GM23338 (cell line): ENCODE data around the gene ZDHHC8. TPM values are rescaled to one million over a fixed set of nuclear protein-coding genes. Genes with fewer than 3 reads are reported as not detected.
A peak's percentile ranks its signal among the peaks of the same experiment; 100 is the strongest.

Experiments
- ATAC-seq: fragments of 200-7000 bp; cut with Tn5 transposase; 3 replicates; pipeline ENCODE4 v1.9.1; 2020
- DNase-seq: peaks from one replicate; pipeline ENCODE4 v3.0.0-alpha.2; 2015; ENCODE audit warnings: low spot score
- H2AFZ ChIP-seq: fragments of 200-600 bp; sonication (generic); 2 replicates; pipeline ENCODE4 v1.8.0; 2016; ENCODE audit warnings: antibody characterized with exemption, mild to moderate bottlenecking, moderate library complexity
- H3F3A ChIP-seq: fragments of 200-600 bp; sonication (generic); replicated peaks from 2 replicates; pipeline ENCODE4 v1.8.0; 2017; ENCODE audit warnings: antibody characterized with exemption, mixed run types, low read depth
- H3K27ac ChIP-seq: fragments of 200-600 bp; sonication (generic); 2 replicates; pipeline ENCODE4 v1.6.1; 2016; ENCODE audit warnings: low read depth
- H3K27me3 ChIP-seq: fragments of 200-600 bp; sonication (generic); 2 replicates; pipeline ENCODE4 v1.8.0; 2016; ENCODE audit warnings: mild to moderate bottlenecking, mixed run types, moderate library complexity; ENCODE audit not compliant: insufficient read depth
- H3K36me3 ChIP-seq: fragments of 200-600 bp; sonication (generic); 2 replicates; pipeline ENCODE4 v1.8.0; 2016; ENCODE audit warnings: mild to moderate bottlenecking; ENCODE audit not compliant: insufficient read depth
- H3K4me1 ChIP-seq: fragments of 200-600 bp; sonication (generic); 2 replicates; pipeline ENCODE4 v1.8.0; 2016; ENCODE audit warnings: mild to moderate bottlenecking, moderate library complexity; ENCODE audit not compliant: insufficient read depth
- H3K4me2 ChIP-seq: fragments of 200-600 bp; sonication (generic); 2 replicates; pipeline ENCODE4 v1.7.1; 2017; ENCODE audit warnings: mixed run types
- H3K4me3 ChIP-seq: fragments of 200-600 bp; sonication (generic); 2 replicates; pipeline ENCODE4 v1.6.1; 2016; ENCODE audit warnings: mixed run types
- H3K79me2 ChIP-seq: fragments of 200-600 bp; sonication (generic); replicated peaks from 2 replicates; pipeline ENCODE4 v1.8.0; 2017; ENCODE audit warnings: mild to moderate bottlenecking; ENCODE audit not compliant: insufficient read depth
- H3K9me2 ChIP-seq: fragments of 200-600 bp; sonication (generic); 2 replicates; pipeline ENCODE4 v1.8.0; 2017; ENCODE audit not compliant: insufficient read depth
- H4K20me1 ChIP-seq: fragments of 200-600 bp; sonication (generic); replicated peaks from 2 replicates; pipeline ENCODE4 v1.8.0; 2017; ENCODE audit warnings: mild to moderate bottlenecking; ENCODE audit not compliant: insufficient read depth
- H3K27ac Mint-ChIP-seq: 2 replicates; pipeline ENCODE4 v1.8.0; 2020; ENCODE audit warnings: inconsistent platforms, mild to moderate bottlenecking, moderate library complexity, mixed read lengths
- H3K27me3 Mint-ChIP-seq: 3 replicates; pipeline ENCODE4 v1.8.0; 2022; ENCODE audit warnings: low read depth, mild to moderate bottlenecking, moderate library complexity, mixed read lengths, inconsistent platforms; ENCODE audit not compliant: insufficient read depth, poor library complexity
- H3K36me3 Mint-ChIP-seq: 3 replicates; pipeline ENCODE4 v1.8.0; 2021; ENCODE audit warnings: low read depth, mild to moderate bottlenecking, inconsistent platforms, moderate library complexity, mixed read lengths
- H3K4me1 Mint-ChIP-seq: 3 replicates; pipeline ENCODE4 v1.8.0; 2020; ENCODE audit warnings: mild to moderate bottlenecking, inconsistent platforms, mixed read lengths
- H3K4me3 Mint-ChIP-seq: 3 replicates; pipeline ENCODE4 v1.8.0; 2021; ENCODE audit warnings: moderate library complexity, mild to moderate bottlenecking, inconsistent platforms, mixed read lengths
- H3K9me3 Mint-ChIP-seq: 3 replicates; pipeline ENCODE4 v1.8.0; 2020; ENCODE audit warnings: moderate library complexity, mild to moderate bottlenecking, inconsistent platforms, mixed read lengths
- CREB1 ChIP-seq: fragments of 250-450 bp; sonication (Bioruptor Pico); IDR thresholded peaks from 2 replicates; pipeline ENCODE4 v1.5.0; 2020; ENCODE audit warnings: low read depth, mild to moderate bottlenecking, moderate library complexity
- EZH2 ChIP-seq: fragments of 200-600 bp; sonication (generic); IDR thresholded peaks from one replicate; pipeline ENCODE4 v1.8.0; 2017; ENCODE audit warnings: antibody characterized with exemption, mild to moderate bottlenecking, low read depth; ENCODE audit not compliant: unreplicated experiment
- JUNB ChIP-seq: IDR thresholded peaks from one replicate; pipeline ENCODE4 v1.6.1; 2016; ENCODE audit warnings: antibody characterized with exemption; ENCODE audit not compliant: unreplicated experiment
- NANOG ChIP-seq: IDR thresholded peaks from 2 replicates; pipeline ENCODE4 v1.6.1; 2016; ENCODE audit warnings: antibody characterized with exemption, borderline replicate concordance
- ZNF114 ChIP-seq: fragments of 250-450 bp; sonication (Bioruptor Pico); IDR thresholded peaks from 2 replicates; pipeline ENCODE4 v1.5.0; 2020; ENCODE audit warnings: mild to moderate bottlenecking, moderate library complexity
- ZNF331 ChIP-seq: fragments of 250-450 bp; sonication (Bioruptor Pico); IDR thresholded peaks from 2 replicates; pipeline ENCODE4 v1.5.0; 2020; ENCODE audit warnings: low read depth, mild to moderate bottlenecking, moderate library complexity
- polyA plus RNA-seq: library from polyadenylated mRNA; unstranded; fragments of >200 nt; fragmentation: Nextera tagmentation; extraction: Ambion mirVana; gene quantifications from 2 replicates; pipeline ENCODE4 v1.2.1, GENCODE V29; 2016
- total RNA-seq: library from RNA; depleted of rRNA; stranded (reverse); fragments of >200 nt; shearing (Covaris generic); gene quantifications from 2 replicates; pipeline ENCODE4 v1.2.3, GENCODE V29; 2014
- TF ChIP-seq, protein P1 (sequence below): IDR thresholded peaks from 2 replicates; pipeline ENCODE4 v1.6.1; 2016; ENCODE audit warnings: antibody characterized with exemption

The ZDHHC8 gene
- total and polyA plus RNA-seq, 2 experiments from 2014 or later, result 13.7 to 47.6 TPM

DNA sequence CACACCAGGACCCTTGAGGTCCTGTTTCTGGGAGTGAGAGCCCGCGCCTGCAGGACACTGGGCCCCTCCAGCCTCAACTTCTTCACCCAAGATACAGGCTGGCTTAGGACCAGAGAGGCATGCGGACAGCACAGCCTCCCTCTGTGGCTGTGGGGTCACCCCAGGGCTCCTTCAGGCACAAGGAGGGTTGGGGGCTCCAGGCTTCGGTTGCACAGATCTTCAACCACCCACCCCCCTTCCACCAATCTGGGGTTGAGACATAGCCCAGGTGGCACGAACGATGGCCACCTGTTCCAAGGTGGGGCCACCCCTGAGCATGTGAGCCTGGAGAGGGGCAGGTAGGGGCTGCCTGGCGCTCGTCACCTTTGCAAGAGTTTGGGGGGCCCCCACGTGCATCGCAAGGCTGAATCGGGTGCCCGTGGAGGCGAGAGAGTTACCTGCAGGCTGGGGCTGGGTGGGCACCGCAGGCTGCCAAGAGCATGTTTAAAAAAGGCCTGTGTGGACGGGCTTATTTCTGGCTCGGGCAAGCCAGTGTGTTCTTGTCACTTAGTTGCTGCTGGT is 1.2 kb downstream of the ZDHHC8 start:
- H3K9me2 ChIP-seq, result no peaks in the 10 kb centered on the region
- TF ChIP-seq ZNF114 (no peak), CREB1 (CRISPR knock-in tag) (no peak)
- TF ChIP-seq, protein P1, sequence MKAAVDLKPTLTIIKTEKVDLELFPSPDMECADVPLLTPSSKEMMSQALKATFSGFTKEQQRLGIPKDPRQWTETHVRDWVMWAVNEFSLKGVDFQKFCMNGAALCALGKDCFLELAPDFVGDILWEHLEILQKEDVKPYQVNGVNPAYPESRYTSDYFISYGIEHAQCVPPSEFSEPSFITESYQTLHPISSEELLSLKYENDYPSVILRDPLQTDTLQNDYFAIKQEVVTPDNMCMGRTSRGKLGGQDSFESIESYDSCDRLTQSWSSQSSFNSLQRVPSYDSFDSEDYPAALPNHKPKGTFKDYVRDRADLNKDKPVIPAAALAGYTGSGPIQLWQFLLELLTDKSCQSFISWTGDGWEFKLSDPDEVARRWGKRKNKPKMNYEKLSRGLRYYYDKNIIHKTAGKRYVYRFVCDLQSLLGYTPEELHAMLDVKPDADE, result no peak
- peaks cover 35% of the 10 kb centered on the region for H3K79me2 ChIP-seq
- H3K4me1 ChIP-seq, result no peaks in the 10 kb centered on the region; the same call in 1 of the 2 replicates
- no peaks in the 10 kb centered on the region; the same call in 1 of the 2 replicates for H4K20me1 ChIP-seq
- no peak overlapping the region for H3K27ac ChIP-seq
- H3K4me3 Mint-ChIP-seq, result peak overlapping the region; percentile 66
- H3K27me3 Mint-ChIP-seq, result peaks cover 15% of the 10 kb centered on the region
- H3K27ac Mint-ChIP-seq, result no peak overlapping the region
- peaks cover 8% of the 10 kb centered on the region for H3K36me3 Mint-ChIP-seq
- H3K36me3 ChIP-seq, result no peaks in the 10 kb centered on the region
- H2AFZ ChIP-seq, result no peak overlapping the region
- peak overlapping the region; percentile 65 for H3K4me3 ChIP-seq
- no peaks in the 10 kb centered on the region for H3K27me3 ChIP-seq
- DNase-seq, result no peak
- H3F3A ChIP-seq, result peaks cover 25% of the 10 kb centered on the region
- ATAC-seq, result no peak
- peak overlapping the region; percentile 81 for H3K4me2 ChIP-seq
- peaks cover 2% of the 10 kb centered on the region; the same call in 1 of the 3 replicates for H3K4me1 Mint-ChIP-seq
- H3K9me3 Mint-ChIP-seq, result no peaks in the 10 kb centered on the region

GRCh38 chr22:20133930-20134549 is 2.4 kb downstream of the ZDHHC8 start:
- no peak overlapping the region for H3K4me2 ChIP-seq
- no peaks in the 10 kb centered on the region; the same call in 1 of the 2 replicates for H4K20me1 ChIP-seq
- H3K79me2 ChIP-seq, result peaks cover 35% of the 10 kb centered on the region

DNA sequence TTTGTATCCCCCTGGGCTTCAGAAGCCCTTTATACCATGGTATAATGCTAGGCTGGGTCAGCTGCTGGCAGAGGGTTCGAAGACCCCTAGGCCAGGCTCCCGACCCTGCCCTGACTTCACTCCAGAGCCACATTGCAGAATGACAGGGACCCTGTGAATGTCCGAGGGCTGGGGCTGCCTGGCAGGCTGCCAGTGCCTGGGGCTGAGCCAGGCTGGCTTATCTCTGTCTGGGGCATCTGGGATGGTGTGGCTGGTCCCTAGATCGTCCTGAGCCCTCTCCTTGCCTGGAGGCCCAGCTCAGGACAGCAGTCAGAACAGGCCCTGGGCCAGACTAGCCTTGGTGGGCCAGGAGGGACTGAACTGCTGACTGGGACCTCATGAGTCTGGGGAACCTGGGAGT is 3.7 kb downstream of the ZDHHC8 start:
- Histone ChIP-seq H3K9me2 (no peaks in the 10 kb centered on the region), H3K4me1 (no peaks in the 10 kb centered on the region; the same call in 1 of the 2 replicates), H3K27me3 (no peaks in the 10 kb centered on the region), H3K36me3 (no peaks in the 10 kb centered on the region), H3K27ac (no peak overlapping the region), H3K4me3 (no peak overlapping the region), H2AFZ (no peak overlapping the region), H3K4me2 (no peak overlapping the region), H4K20me1 (no peaks in the 10 kb centered on the region; the same call in 1 of the 2 replicates), H3F3A (0 out of 2 replicates have a peak, but pooled peaks cover 4% of the 10 kb centered on the region), H3K79me2 (peaks cover 35% of the 10 kb centered on the region)
- Mint-ChIP-seq H3K36me3 (no peaks in the 10 kb centered on the region), H3K4me3 (no peak overlapping the region), H3K27me3 (peaks cover 14% of the 10 kb centered on the region), H3K9me3 (no peaks in the 10 kb centered on the region), H3K4me1 (peaks cover 2% of the 10 kb centered on the region; the same call in 1 of the 3 replicates), H3K27ac (no peak overlapping the region)
- ATAC-seq (no peak), DNase-seq (no peak)
- TF ChIP-seq EZH2 (no peak), ZNF114 (no peak), JUNB (no peak)

More at GRCh38 chr22:20133930-20134549, 2.4 kb downstream of the ZDHHC8 start:
- H3F3A ChIP-seq, result peaks cover 13% of the 10 kb centered on the region; the same call in 1 of the 2 replicates
- Mint-ChIP-seq H3K9me3 (no peaks in the 10 kb centered on the region), H3K27me3 (peaks cover 14% of the 10 kb centered on the region), H3K27ac (no peak overlapping the region), H3K4me1 (peaks cover 2% of the 10 kb centered on the region; the same call in 1 of the 3 replicates), H3K4me3 (peak overlapping the region; percentile 36; the same call in 2 of the 3 replicates), H3K36me3 (no peaks in the 10 kb centered on the region)
- TF ChIP-seq, protein P1, result no peak
- TF ChIP-seq ZNF331 (no peak), NANOG (no peak), CREB1 (CRISPR knock-in tag) (no peak)
- no peaks in the 10 kb centered on the region for H3K9me2 ChIP-seq
- H3K4me1 ChIP-seq, result no peaks in the 10 kb centered on the region; the same call in 1 of the 2 replicates
- H3K27ac ChIP-seq, result no peak overlapping the region
- DNase-seq, result no peak
- no peaks in the 10 kb centered on the region for H3K27me3 ChIP-seq
- no peak overlapping the region for H3K4me3 ChIP-seq
- no peak overlapping the region for H2AFZ ChIP-seq
- H3K36me3 ChIP-seq, result no peaks in the 10 kb centered on the region
- ATAC-seq, result no peak
